ENCODE results near the gene PLXNA1.

PLXNA1 gene

GRCh38 chr3:126962756-126963155 lies 20.2 kb upstream of the PLXNA1 start:
- no peak overlapping the region for H3K4me3 ChIP-seq (ENCODE audit: low read length)
- no peak for DNase-seq (ENCODE audit: low read depth)
- no peak for TF ChIP-seq CTCF (conservative IDR thresholded peaks at IDR 0.05; ENCODE audit: low read depth, low read length)

- no peak overlapping the region for H3K4me3 ChIP-seq (ENCODE audit: low read length)
- no peak for TF ChIP-seq CTCF (conservative IDR thresholded peaks at IDR 0.05; ENCODE audit: low read depth, low read length)
- DNase-seq (ENCODE audit: low read depth): no peak
These were observed 19.4 kb upstream of the PLXNA1 start for GRCh38 chr3:126963261-126964190.

- no peak for DNase-seq (ENCODE audit: low read depth)
- no peak overlapping the region for H3K4me3 ChIP-seq (ENCODE audit: low read length)
- TF ChIP-seq CTCF (conservative IDR thresholded peaks at IDR 0.05; ENCODE audit: low read depth, low read length): no peak
These were observed 18.7 kb upstream of the PLXNA1 start for GRCh38 chr3:126964261-126964660.

GRCh38 chr3:126964950-126965349 lies 18.0 kb upstream of the PLXNA1 start:
- TF ChIP-seq CTCF (conservative IDR thresholded peaks at IDR 0.05; ENCODE audit: low read depth, low read length): no peak
- H3K4me3 ChIP-seq (ENCODE audit: low read length): no peak overlapping the region
- no peak for DNase-seq (ENCODE audit: low read depth)

GRCh38 chr3:126965526-126966080 lies 17.3 kb upstream of the PLXNA1 start:
- DNase-seq (ENCODE audit: low read depth): no peak
- no peak overlapping the region for H3K4me3 ChIP-seq (ENCODE audit: low read length)
- TF ChIP-seq CTCF (conservative IDR thresholded peaks at IDR 0.05; ENCODE audit: low read depth, low read length): no peak

GRCh38 chr3:126967386-126967785 lies 15.5 kb upstream of the PLXNA1 start:
- no peak for DNase-seq (ENCODE audit: low read depth)
- TF ChIP-seq CTCF (conservative IDR thresholded peaks at IDR 0.05; ENCODE audit: low read depth, low read length): no peak
- no peak overlapping the region for H3K4me3 ChIP-seq (ENCODE audit: low read length)

Measured in retinal pigment epithelial cell (primary cell).